Kidney (tissue), 14 donors: ENCODE results near the gene CAMK2B. TPM values are rescaled to one million over a fixed set of nuclear protein-coding genes. Genes with fewer than 3 reads are reported as not detected.
A peak's percentile ranks its signal among the peaks of the same experiment; 100 is the strongest.

ENCODE experiments used
- DNase-seq, 5 donors: peaks; one replicate each; pipeline ENCODE4 v3.0.0-alpha.2; 2013 to 2020
- FAIRE-seq: peaks from 2 replicates; lab custom pipeline; 2012; peaks lifted over from hg19 to GRCh38; lab: Jason Lieb, UNC
- H3K27ac ChIP-seq, 2 donors: one replicate each; pipeline ENCODE4 v1.7.0; 2013; ENCODE audit warnings: low read depth in 2 of 2, low read length in 2 of 2, inconsistent platforms in 1 of 2
- H3K27me3 ChIP-seq: one replicate; pipeline ENCODE4 v1.7.1; 2013; ENCODE audit warnings: low read length, inconsistent platforms; ENCODE audit not compliant: control insufficient read depth, insufficient read depth
- H3K36me3 ChIP-seq, 3 donors: one replicate each; pipeline versions ENCODE4 v1.7.0 to v1.7.1; 2013; ENCODE audit warnings: low read length in 3 of 3, control low read depth in 1 of 3, inconsistent platforms in 1 of 3; ENCODE audit not compliant: insufficient read depth in 3 of 3, control insufficient read depth in 2 of 3
- H3K4me1 ChIP-seq, 3 donors: one replicate each; pipeline versions ENCODE4 v1.7.0 to v1.7.1; 2013; ENCODE audit warnings: low read length in 3 of 3, inconsistent platforms in 1 of 3, low read depth in 1 of 3; ENCODE audit not compliant: control insufficient read depth in 2 of 3, insufficient read depth in 2 of 3
- H3K4me3 ChIP-seq, 3 donors: one replicate each; pipeline versions ENCODE4 v1.7.0 to v1.8.1; 2013; ENCODE audit warnings: low read length in 3 of 3, control low read depth in 1 of 3, inconsistent platforms in 1 of 3
- H3K9ac ChIP-seq, 3 donors: one replicate each; pipeline versions ENCODE4 v1.7.0 to v1.7.1; 2013; ENCODE audit warnings: low read length in 3 of 3, control low read depth in 1 of 3, inconsistent platforms in 1 of 3
- H3K9me3 ChIP-seq, 3 donors: one replicate each; pipeline versions ENCODE4 v1.7.0 to v1.7.1; 2013; ENCODE audit warnings: low read length in 3 of 3, control low read depth in 1 of 3, inconsistent platforms in 1 of 3; ENCODE audit not compliant: control insufficient read depth in 2 of 3, insufficient read depth in 1 of 3
- CTCF ChIP-seq: IDR thresholded peaks from 3 replicates; pipeline ENCODE4 v1.5.1; 2012; ENCODE audit warnings: mild to moderate bottlenecking, moderate library complexity, borderline replicate concordance; ENCODE audit not compliant: insufficient read depth; ENCODE audit errors: extremely low read depth
- intact Hi-C: fragments of 100-400 bp; cut with DNase I; formaldehyde crosslinking; loops from one replicate; pipeline ENCODE4 v1.11.1; 2022
- polyA plus RNA-seq: library from polyadenylated mRNA; stranded (reverse); fragments of 350-450 nt; fragmentation: Illumina TruSeq; extraction: RNeasy Lipid Tissue Mini Kit (QIAGEN cat#74804); gene quantifications from one replicate; pipeline ENCODE4 v1.2.3, GENCODE V29; 2014; ENCODE audit warnings: low read depth, low replicate concordance; ENCODE audit not compliant: insufficient read depth
- total RNA-seq: library from RNA; stranded (reverse); fragmentation: NEBNext Ultra II Directional; extraction: Animal tissue kit (Norgen Biotek cat#: 25700); gene quantifications from one replicate; pipeline ENCODE4 v1.2.1, GENCODE V29; 2021
- donor health status: control.
- donor health status: control.
- donor health status: control.
- donor health status: control.
- donor health status: control.
- donor health status: DM: yes; HTN: yes; CAD: no.
- donor health status: Normal renal cell carcinoma (clear cell type).

The CAMK2B gene
- total and polyA plus RNA-seq, 2 donors from 2014 or later = 1.1 to 3.2 TPM

GRCh38 chr7:44284216-44284615 lies 41.2 kb downstream of the CAMK2B start:
- intact Hi-C loops = no loop called here
- no peak for TF ChIP-seq CTCF
- H3K27ac ChIP-seq = no peak overlapping the region

GRCh38 chr7:44283381-44284211 lies 41.8 kb downstream of the CAMK2B start:
- no peaks in the 10 kb centered on the region for H3K9me3 ChIP-seq
- no peak overlapping the region for H3K27ac ChIP-seq
- H3K27me3 ChIP-seq = no peaks in the 10 kb centered on the region
- H3K9ac ChIP-seq = no peak overlapping the region
- no peaks in the 10 kb centered on the region for H3K4me1 ChIP-seq
- H3K36me3 ChIP-seq = no peaks in the 10 kb centered on the region
- DNase-seq = peak in 3 of 5 donors; percentile 6 to 71 (median 25)
- no peak overlapping the region for H3K4me3 ChIP-seq
- intact Hi-C loops = no loop called here
- no peak for TF ChIP-seq CTCF
- FAIRE-seq = no peak

More at GRCh38 chr7:44284216-44284615, 41.2 kb downstream of the CAMK2B start:
- H3K9me3 ChIP-seq = no peaks in the 10 kb centered on the region
- no peaks in the 10 kb centered on the region for H3K4me1 ChIP-seq
- FAIRE-seq (no peak), DNase-seq (peak in 2 of 5 donors; percentile 34 to 60)
- H3K9ac ChIP-seq = no peak overlapping the region
- H3K4me3 ChIP-seq = no peak overlapping the region
- no peaks in the 10 kb centered on the region for H3K27me3 ChIP-seq
- H3K36me3 ChIP-seq = no peaks in the 10 kb centered on the region

GRCh38 chr7:44282601-44283171 lies 42.7 kb downstream of the CAMK2B start:
- Histone ChIP-seq H3K9me3 (no peaks in the 10 kb centered on the region), H3K27ac (no peak overlapping the region), H3K36me3 (no peaks in the 10 kb centered on the region), H3K4me1 (no peaks in the 10 kb centered on the region), H3K27me3 (no peaks in the 10 kb centered on the region), H3K4me3 (no peak overlapping the region), H3K9ac (no peak overlapping the region)
- peak in 3 of 5 donors; percentile 6 to 58 (median 39) for DNase-seq
- intact Hi-C loops = no loop called here
- FAIRE-seq = no peak
- no peak for TF ChIP-seq CTCF
